NOMO-1 (cell line): ENCODE results near the gene MALRD1.
"Not testable (repeated sequence)": the region's sequence is repeated elsewhere in the genome, so short reads cannot be mapped to it uniquely, and the experiment has no call there.

Experiments
- DNase-seq, 2 experiments: peaks; one replicate each; lab custom pipeline; 2025; ENCODE audit not compliant: unreplicated experiment in 2 of 2; lab: John Stamatoyannopoulos, UW

MALRD1 gene

GRCh38 chr10:19701427-19702052 is 652.9 kb downstream of the MALRD1 start:
- DNase-seq = no peak

- DNase-seq = no peak
Measured at GRCh38 chr10:19702215-19702614, 653.6 kb downstream of the MALRD1 start.

GRCh38 chr10:19704544-19704943 is 655.9 kb downstream of the MALRD1 start:
- no peak for DNase-seq

GRCh38 chr10:19705250-19705649 is 656.6 kb downstream of the MALRD1 start:
- no peak for DNase-seq

GRCh38 chr10:19706904-19707303 is 658.3 kb downstream of the MALRD1 start:
- DNase-seq = no peak

- DNase-seq = no peak
Measured at GRCh38 chr10:19707376-19707775, 658.8 kb downstream of the MALRD1 start.

GRCh38 chr10:19708031-19708430 is 659.4 kb downstream of the MALRD1 start:
- no peak for DNase-seq

- no peak for DNase-seq
Measured at GRCh38 chr10:19710600-19710999, 662.0 kb downstream of the MALRD1 start.

GRCh38 chr10:19713159-19713558 is 664.6 kb downstream of the MALRD1 start:
- no peak for DNase-seq

GRCh38 chr10:19713800-19714525 is 665.4 kb downstream of the MALRD1 start:
- no peak for DNase-seq

- no peak for DNase-seq
Measured at GRCh38 chr10:19719284-19719683, 670.7 kb downstream of the MALRD1 start.

GRCh38 chr10:19724287-19724686 is 675.7 kb downstream of the MALRD1 start:
- no peak for DNase-seq

GRCh38 chr10:19728376-19728775 is 679.8 kb downstream of the MALRD1 start:
- no peak for DNase-seq

- DNase-seq = no peak
Measured at GRCh38 chr10:19728964-19729363, 680.4 kb downstream of the MALRD1 start.

- DNase-seq = no peak
Measured at GRCh38 chr10:19730167-19730906, 681.7 kb downstream of the MALRD1 start.

GRCh38 chr10:19730907-19731217 is 682.3 kb downstream of the MALRD1 start:
- no peak for DNase-seq

GRCh38 chr10:19731560-19731959 is 683.0 kb downstream of the MALRD1 start:
- DNase-seq = no peak

- DNase-seq = no peak
Measured at GRCh38 chr10:19738440-19738839, 689.8 kb downstream of the MALRD1 start.

GRCh38 chr10:19739232-19739631 is 690.6 kb downstream of the MALRD1 start:
- not testable (repeated sequence) for DNase-seq

GRCh38 chr10:19742144-19742543 is 693.5 kb downstream of the MALRD1 start:
- DNase-seq = not testable (repeated sequence)

GRCh38 chr10:19745672-19746071 is 697.1 kb downstream of the MALRD1 start:
- DNase-seq = no peak

GRCh38 chr10:19749185-19749729 is 700.7 kb downstream of the MALRD1 start:
- no peak for DNase-seq
